Uterus (tissue), 4 donors: ENCODE results near the gene CCT6B. TPM values are rescaled to one million over a fixed set of nuclear protein-coding genes. Genes with fewer than 3 reads are reported as not detected.

Experiments
- DNase-seq, 2 donors: peaks; one replicate each; pipeline ENCODE4 v3.0.0-alpha.2; 2019 to 2020
- H3K27ac ChIP-seq, 2 donors: fragments of 200-600 bp; sonication (generic); 1 replicate in 1 of 2; 2 replicates in 1 of 2; pipeline ENCODE4 v1.5.1; 2016 to 2018
- H3K27me3 ChIP-seq, 2 donors: fragments of 200-600 bp; sonication (generic); one replicate each; pipeline ENCODE4 v1.5.1; 2018 to 2019; ENCODE audit warnings: control low read depth in 1 of 2
- H3K36me3 ChIP-seq, 2 donors: fragments of 200-600 bp; sonication (generic); one replicate each; pipeline ENCODE4 v1.5.1; 2019; ENCODE audit warnings: control low read depth in 1 of 2
- H3K4me1 ChIP-seq, 2 donors: fragments of 200-600 bp; sonication (generic); one replicate each; pipeline ENCODE4 v1.5.1; 2018 to 2019; ENCODE audit warnings: control low read depth in 1 of 2
- H3K4me3 ChIP-seq, 2 donors: fragments of 200-600 bp; sonication (generic); 1 replicate in 1 of 2; 2 replicates in 1 of 2; pipeline ENCODE4 v1.5.1; 2018 to 2019; ENCODE audit warnings: mild to moderate bottlenecking in 1 of 2
- H3K9me3 ChIP-seq, 2 donors: fragments of 200-600 bp; sonication (generic); one replicate each; pipeline ENCODE4 v1.5.1; 2019; ENCODE audit warnings: control low read depth in 1 of 2
- CTCF ChIP-seq, 4 experiments: fragments of 200-600 bp in 2 of 4; fragments of 450-650 bp in 2 of 4; sonication (generic) in 2 of 4; IDR thresholded peaks; one replicate each; pipeline ENCODE4 v1.5.1; 2016 to 2019; ENCODE audit warnings: antibody characterized with exemption in 4 of 4, mild to moderate bottlenecking in 2 of 4, moderate library complexity in 1 of 4
- POLR2A ChIP-seq, 2 donors: fragments of 450-650 bp; IDR thresholded peaks; one replicate each; pipeline ENCODE4 v1.6.1; 2016; ENCODE audit warnings: antibody characterized with exemption in 2 of 2, mild to moderate bottlenecking in 1 of 2, moderate library complexity in 1 of 2
- intact Hi-C: fragments of 100-400 bp; cut with DNase I; formaldehyde crosslinking; loops from one replicate; pipeline ENCODE4 v1.15.1; 2023; ENCODE audit warnings: low total_unique reads
- total RNA-seq, 4 donors: library from RNA; depleted of rRNA in 3 of 4; stranded (reverse); fragments of >200 nt in 3 of 4; gene quantifications; one replicate each; pipeline versions ENCODE4 v1.1.0 to v1.2.4, GENCODE V29; 2014 to 2023
- donor health status: DM: yes; HTN: yes; CAD: no.

The CCT6B gene
- total RNA-seq, 4 donors from 2014 or later = 0.77 to 9.3 (median 7.1) TPM

GRCh38 chr17:34895383-34895782 lies 65.9 kb downstream of the CCT6B start:
- Histone ChIP-seq H3K9me3 (no peaks in the 10 kb centered on the region), H3K27ac (no peak overlapping the region), H3K4me3 (no peak overlapping the region), H3K4me1 (no peaks in the 10 kb centered on the region), H3K36me3 (no peaks in the 10 kb centered on the region), H3K27me3 (no peaks in the 10 kb centered on the region)
- TF ChIP-seq CTCF (IDR thresholded peaks at IDR 0.05) (no peak), POLR2A (IDR thresholded peaks at IDR 0.05) (no peak)
- no peak for DNase-seq
- intact Hi-C loops = loop anchor here (10.0 kb wide), 2 partner anchors 61 to 1939 kb away; no protein-coding TSS in a partner anchor

- H3K9me3 ChIP-seq = no peaks in the 10 kb centered on the region
- H3K4me1 ChIP-seq = no peaks in the 10 kb centered on the region
- no peaks in the 10 kb centered on the region for H3K27me3 ChIP-seq
- no peak overlapping the region for H3K4me3 ChIP-seq
- no peak overlapping the region for H3K27ac ChIP-seq
- DNase-seq = no peak
- no peak for TF ChIP-seq CTCF (IDR thresholded peaks at IDR 0.05)
- TF ChIP-seq POLR2A (IDR thresholded peaks at IDR 0.05) = no peak
- no peaks in the 10 kb centered on the region for H3K36me3 ChIP-seq
- intact Hi-C loops = loop anchor here (10.0 kb wide), 2 partner anchors 60 to 1940 kb away; no protein-coding TSS in a partner anchor
Measured at GRCh38 chr17:34894964-34895363, 66.3 kb downstream of the CCT6B start.

- intact Hi-C loops = loop anchor here (10.0 kb wide), 2 partner anchors 58 to 1942 kb away; no protein-coding TSS in a partner anchor
- no peak overlapping the region for H3K4me3 ChIP-seq
- no peak for TF ChIP-seq POLR2A (IDR thresholded peaks at IDR 0.05)
- TF ChIP-seq CTCF (IDR thresholded peaks at IDR 0.05) = no peak
- H3K9me3 ChIP-seq = no peaks in the 10 kb centered on the region
- DNase-seq = no peak
- H3K36me3 ChIP-seq = no peaks in the 10 kb centered on the region
- H3K27ac ChIP-seq = no peak overlapping the region
- no peaks in the 10 kb centered on the region for H3K27me3 ChIP-seq
- no peaks in the 10 kb centered on the region for H3K4me1 ChIP-seq
Measured at GRCh38 chr17:34892461-34893249, 68.6 kb downstream of the CCT6B start.

GRCh38 chr17:34886831-34887230 lies 74.4 kb downstream of the CCT6B start:
- no peaks in the 10 kb centered on the region for H3K9me3 ChIP-seq
- H3K36me3 ChIP-seq = no peaks in the 10 kb centered on the region
- TF ChIP-seq CTCF (IDR thresholded peaks at IDR 0.05) (no peak), POLR2A (IDR thresholded peaks at IDR 0.05) (no peak)
- no peaks in the 10 kb centered on the region for H3K27me3 ChIP-seq
- H3K27ac ChIP-seq = no peak overlapping the region
- H3K4me3 ChIP-seq = no peak overlapping the region
- DNase-seq = no peak
- intact Hi-C loops = no loop called here
- H3K4me1 ChIP-seq = no peaks in the 10 kb centered on the region

GRCh38 chr17:34885076-34885475 lies 76.2 kb downstream of the CCT6B start:
- Histone ChIP-seq H3K27ac (no peak overlapping the region), H3K4me3 (no peak overlapping the region), H3K4me1 (no peaks in the 10 kb centered on the region), H3K27me3 (no peaks in the 10 kb centered on the region), H3K36me3 (no peaks in the 10 kb centered on the region), H3K9me3 (no peaks in the 10 kb centered on the region)
- no peak for DNase-seq
- TF ChIP-seq CTCF (IDR thresholded peaks at IDR 0.05) (no peak), POLR2A (IDR thresholded peaks at IDR 0.05) (no peak)
- intact Hi-C loops = no loop called here
